22Rv1 (cell line): ENCODE data around the gene ADAM12.

Source experiments
- CTCF ChIP-seq: fragments of 450-650 bp; IDR thresholded peaks from 2 replicates; pipeline ENCODE4 v1.5.1; 2017; ENCODE audit warnings: mild to moderate bottlenecking
- ZFX ChIP-seq: fragments of 450-650 bp; IDR thresholded peaks from 2 replicates; pipeline ENCODE4 v1.6.1; 2017; ENCODE audit warnings: antibody characterized with exemption, borderline replicate concordance

- TF ChIP-seq CTCF (no peak), ZFX (no peak)
Observed at GRCh38 chr10:126057494-126057893, 330.8 kb downstream of the ADAM12 start.
